NCI-H2227 treated with DMSO at 0.1 percent for 48 hours (cell line): ENCODE measurements around the gene DDX27.

Experiments
- DNase-seq: peaks from one replicate; lab custom pipeline; 2025; lab: John Stamatoyannopoulos, UW

DDX27 gene

DNA sequence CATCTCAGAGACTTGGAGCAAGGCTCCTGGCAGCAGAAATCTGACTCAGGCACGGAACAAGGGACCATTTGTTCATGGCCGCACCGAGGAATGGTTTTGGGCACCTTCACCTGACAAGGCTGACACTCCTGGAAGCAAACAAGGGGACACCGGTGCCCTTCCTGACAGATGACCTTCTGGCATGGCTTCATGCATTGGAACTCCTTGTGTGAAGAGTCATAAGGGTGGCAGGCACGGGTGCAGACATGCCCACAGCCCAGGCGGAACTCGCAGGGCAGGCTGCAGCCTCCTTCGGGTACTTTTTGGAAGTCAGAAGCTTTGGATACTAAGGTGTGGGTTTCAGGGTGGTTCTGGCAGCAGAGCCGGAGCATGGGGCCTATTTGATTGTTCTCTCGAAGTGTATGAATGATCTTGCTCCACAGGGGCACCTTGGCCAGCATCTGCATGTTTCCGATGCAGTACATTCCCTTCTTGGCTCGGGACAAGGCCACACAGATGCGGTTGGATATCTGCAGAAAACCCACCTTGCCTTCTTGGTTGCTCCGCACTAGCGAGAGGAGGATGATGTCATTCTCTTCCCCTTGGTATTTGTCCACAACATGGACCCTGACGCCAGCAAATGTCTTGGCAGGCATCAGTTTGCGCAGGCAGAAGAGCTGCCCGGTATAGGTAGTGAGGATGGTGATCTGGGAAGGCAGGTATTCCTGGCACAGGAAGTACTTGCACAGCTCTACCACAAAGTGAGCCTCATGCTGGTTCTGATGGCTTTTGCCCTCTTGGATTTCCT, 29.9 kb downstream of the DDX27 start:
- no peak for DNase-seq

DNA sequence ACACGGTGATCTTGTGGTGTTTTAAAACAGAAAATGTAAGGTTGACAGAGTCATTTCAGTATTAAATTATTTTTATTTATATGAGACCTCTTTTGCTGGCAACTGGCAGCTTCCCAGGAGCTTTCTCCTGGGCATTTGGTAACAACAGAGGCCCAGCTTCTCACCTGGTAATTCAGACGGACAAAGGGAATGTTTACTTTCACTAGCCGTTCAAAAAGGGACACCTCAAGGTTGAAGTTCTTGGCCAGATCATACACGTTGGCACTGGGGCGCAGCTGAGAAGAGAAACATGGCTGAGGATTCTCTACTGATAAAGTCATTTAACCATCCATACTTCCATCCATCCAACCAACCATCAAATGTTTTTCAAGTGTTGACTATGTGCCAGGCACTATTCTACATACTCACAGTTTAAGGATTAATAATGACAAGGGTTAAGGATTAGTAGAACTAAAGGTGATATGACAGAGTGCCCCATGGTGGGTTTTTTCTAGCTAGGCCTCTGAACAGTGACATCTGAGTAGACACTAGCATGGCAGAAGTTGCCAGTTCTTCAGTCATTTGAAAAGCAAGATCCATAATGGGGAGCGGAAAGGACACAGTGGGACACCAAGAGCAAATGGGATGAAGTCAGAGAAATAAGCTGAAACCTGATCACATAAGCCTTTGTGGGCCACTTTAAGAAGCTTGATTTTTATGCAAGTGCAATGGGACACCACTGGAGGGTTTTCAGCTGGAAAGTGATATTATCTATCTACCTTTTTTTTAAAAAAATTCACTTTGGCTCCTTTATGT, 33.5 kb downstream of the DDX27 start:
- DNase-seq, result no peak

DNA sequence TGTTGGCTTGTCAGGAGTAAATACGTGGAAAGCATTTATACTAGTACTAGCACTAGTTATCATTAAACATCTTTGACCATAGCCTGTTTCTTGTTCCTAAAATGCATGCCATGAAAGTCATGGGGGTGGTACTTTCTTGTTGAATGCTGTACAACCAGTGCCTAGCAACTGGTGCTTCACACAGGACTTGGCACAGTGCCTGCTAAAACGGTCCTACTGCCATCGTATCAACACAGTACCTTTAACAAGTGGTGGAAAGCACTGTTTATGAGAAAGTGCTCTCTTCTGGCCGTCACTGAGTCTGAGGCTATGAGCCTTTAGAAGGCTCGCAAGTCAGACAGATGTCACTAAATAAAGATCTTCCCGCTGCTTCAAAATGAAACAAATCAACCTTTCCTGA, 37.0 kb downstream of the DDX27 start:
- no peak for DNase-seq

- no peak for DNase-seq
Observed at GRCh38 chr20:49259284-49259683, 40.1 kb downstream of the DDX27 start.

DNA sequence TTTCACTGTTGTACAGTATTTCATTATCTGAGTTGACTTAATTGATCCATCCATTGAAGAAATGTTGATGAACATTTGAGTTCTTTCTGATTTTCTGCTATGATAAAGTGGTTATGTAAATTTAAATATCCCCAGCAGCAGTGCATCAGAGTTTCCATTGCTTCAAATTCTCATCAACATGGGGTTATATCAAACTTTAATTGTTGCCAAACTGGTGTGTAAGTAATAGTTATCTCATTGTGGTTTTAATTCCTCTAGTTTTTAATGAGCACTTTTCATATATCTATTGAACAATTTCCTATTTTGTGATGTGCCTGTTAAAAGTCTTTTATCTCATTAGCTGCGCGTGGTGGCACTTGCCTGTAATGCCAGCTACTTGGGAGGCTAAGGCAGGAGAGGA, 40.6 kb downstream of the DDX27 start:
- no peak for DNase-seq

DNA sequence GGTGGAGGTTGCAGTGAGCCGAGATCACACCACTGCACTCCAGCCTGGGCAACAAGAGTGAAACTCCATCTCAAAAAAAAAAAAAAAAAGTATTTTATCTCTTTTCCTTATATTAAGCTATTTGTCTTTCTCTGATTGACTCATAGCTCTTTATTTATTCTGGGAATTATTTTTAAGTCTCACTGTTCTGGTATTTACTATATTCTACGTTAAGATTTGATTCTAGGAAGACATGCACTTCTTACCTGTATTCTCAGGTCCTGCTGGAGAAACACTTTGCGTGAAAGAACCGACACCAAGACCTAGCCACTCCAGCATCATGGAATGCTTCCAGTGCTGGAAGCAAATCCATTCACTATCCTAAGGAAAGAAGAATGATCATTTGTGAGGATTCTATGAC, 41.0 kb downstream of the DDX27 start:
- no peak for DNase-seq

GRCh38 chr20:49261173-49261572, 42.0 kb downstream of the DDX27 start:
- no peak for DNase-seq

GRCh38 chr20:49262444-49262843, 43.2 kb downstream of the DDX27 start:
- DNase-seq, result no peak

DNA sequence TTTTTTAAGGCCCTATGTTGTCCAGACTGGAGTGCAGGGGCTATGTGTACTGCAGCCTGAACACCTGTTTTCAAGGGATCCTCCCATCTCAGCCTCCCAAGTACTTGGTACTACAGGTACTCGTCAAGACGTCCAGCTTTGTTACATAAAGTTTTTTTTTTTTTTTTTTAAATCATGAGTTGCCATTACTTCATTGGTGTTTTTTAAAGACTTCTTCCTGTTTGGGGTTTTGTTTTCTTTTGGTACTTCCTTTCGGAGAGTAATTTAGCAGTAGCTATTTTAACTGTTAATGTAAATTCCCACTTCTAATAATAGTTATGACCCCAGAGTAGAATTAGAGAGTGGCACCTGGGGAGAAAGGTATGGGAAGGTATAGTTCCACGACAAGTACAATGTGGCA, 48.1 kb downstream of the DDX27 start:
- no peak for DNase-seq

GRCh38 chr20:49268600-49269365, 49.6 kb downstream of the DDX27 start:
- DNase-seq, result no peak

DNA sequence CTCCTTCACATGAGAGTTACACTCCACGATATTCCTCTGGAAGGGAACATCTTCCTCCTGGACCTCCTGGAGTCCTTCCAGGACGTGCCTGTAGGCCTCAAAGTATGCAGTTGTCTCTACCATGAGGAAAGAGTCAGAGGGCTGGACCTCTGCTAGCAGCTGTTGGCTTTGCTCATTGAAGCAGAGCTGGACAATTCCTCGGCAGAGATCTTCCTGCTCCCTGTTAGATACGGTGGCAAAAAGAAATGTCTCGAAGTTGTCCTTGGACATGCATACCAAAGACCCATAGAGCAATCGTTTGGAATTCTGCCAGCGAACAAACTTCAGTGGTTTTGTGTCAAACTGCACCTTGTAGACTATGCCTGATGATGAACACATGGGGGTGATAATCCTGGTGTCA, 51.0 kb downstream of the DDX27 start:
- DNase-seq, result no peak

DNA sequence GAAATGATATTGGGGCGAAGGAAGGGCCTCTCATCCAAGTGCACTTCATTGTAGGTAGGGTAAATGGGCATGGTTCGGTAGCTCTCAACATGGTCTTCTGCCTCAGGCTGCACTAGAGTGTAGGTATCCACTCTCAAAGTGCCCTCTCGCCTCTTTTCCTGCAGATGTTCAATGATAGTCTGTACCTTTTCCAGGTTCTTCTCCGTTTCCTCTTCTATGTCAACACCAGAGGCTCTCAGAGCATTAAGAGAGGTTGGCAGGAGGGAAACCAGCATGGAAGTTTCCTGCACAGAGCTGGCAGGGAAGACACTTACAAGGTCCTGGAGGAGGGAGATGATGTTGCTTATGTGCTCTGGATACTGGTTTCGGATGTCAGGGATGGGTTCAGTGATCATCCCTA, 51.5 kb downstream of the DDX27 start:
- no peak for DNase-seq

GRCh38 chr20:49272654-49273053, 53.4 kb downstream of the DDX27 start:
- DNase-seq, result no peak

GRCh38 chr20:49273696-49274277, 54.6 kb downstream of the DDX27 start:
- DNase-seq, result no peak

DNA sequence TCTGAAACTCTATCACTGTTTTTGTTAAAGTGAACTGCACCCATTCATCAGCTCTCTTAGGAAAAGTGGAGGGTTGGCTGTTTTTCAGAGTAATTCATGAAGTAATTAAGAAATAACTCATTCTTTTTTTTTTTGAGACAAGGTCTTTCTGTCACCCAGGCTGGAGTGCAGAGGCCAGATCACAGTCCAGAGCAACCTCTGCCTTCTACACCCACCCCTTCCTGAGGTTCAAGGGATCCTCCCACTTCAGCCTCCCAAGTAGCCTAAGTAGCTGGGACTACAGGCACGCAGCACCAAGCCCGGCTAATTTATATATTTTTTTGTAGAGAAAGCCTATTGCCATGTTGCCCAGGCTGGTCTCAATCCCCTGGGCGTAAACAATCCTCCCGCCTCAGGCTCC, 56.0 kb downstream of the DDX27 start:
- DNase-seq, result no peak

GRCh38 chr20:49275636-49276035, 56.4 kb downstream of the DDX27 start:
- DNase-seq, result no peak

- DNase-seq, result peak; percentile 36
Observed at GRCh38 chr20:49276161-49276960, 57.1 kb downstream of the DDX27 start.

- no peak for DNase-seq
Observed at GRCh38 chr20:49276961-49277785, 58.0 kb downstream of the DDX27 start.

DNA sequence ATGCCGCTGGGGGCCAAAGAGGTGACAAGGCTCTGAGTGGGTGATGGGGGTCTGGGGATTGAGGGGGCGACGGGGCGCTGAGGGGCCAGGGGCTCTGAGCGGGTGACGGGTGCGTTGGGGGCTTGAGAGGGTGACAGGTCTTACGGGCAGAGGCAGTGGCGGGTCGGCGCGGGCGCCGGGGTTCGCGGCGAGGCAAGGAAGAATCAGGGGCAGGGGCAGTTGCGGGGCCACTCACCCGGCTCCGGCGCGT, 58.5 kb downstream of the DDX27 start:
- no peak for DNase-seq

DNA sequence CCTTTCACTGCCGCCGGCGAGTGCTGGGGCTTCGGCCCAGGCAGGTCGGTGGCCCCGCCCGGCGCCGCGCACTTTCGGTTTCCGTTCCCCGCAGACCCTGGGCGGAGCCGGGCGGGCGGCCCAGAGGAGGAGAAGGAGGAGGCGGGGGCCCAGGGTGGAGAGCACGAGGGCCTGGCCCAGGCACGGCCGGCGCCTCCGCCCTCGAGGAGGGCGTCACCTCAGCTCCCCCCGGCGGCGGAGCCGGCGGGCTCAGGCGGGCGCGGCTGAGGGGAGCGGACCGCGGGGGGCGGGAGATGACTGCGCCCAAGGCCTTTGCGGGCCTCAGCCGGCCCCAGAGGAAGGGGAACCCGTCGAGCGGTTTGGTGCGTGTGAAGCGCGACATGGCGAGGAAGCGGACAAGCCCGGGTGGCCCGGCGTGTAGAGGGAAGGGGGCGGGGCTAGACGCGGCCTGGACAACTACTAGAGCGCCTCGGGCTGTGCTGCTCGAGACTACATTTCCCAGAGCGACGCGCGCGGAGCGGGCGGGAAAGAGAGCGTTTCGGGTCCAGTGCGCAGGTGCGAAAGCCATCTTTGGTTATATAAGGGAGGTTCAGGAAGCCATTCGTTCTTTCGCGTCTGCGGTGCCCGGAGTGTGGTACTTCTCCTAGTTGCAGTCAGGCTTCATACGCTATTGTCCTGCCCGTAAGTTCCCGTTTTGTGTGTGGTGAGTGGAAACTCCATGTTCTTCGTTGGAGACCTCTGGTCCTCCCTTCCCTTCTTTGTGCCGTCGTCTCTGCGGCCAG, 59.0 kb downstream of the DDX27 start, which contains the start of gene ZNFX1:
Gene ZNFX1 (minus strand): TSS at position 22 of the 782 bp plus-strand sequence. CDS start 2,218 bp downstream, outside the sequence.
- peak; percentile 99 for DNase-seq
